Osteocyte (in vitro differentiated cells): ENCODE results near the gene NEUROD2. TPM values are rescaled to one million over a fixed set of nuclear protein-coding genes. Genes with fewer than 3 reads are reported as not detected.

Experiments
- DNase-seq: peaks from one replicate; pipeline ENCODE4 v3.0.0; 2021; ENCODE audit warnings: mixed read lengths; ENCODE audit not compliant: unreplicated experiment; ENCODE audit errors: extremely low spot score
- H3K27ac Mint-ChIP-seq: one replicate; pipeline ENCODE4 v1.8.0; 2021; ENCODE audit warnings: mild to moderate bottlenecking, mixed read lengths; ENCODE audit not compliant: unreplicated experiment
- H3K27me3 Mint-ChIP-seq: one replicate; pipeline ENCODE4 v1.8.0; 2021; ENCODE audit warnings: mixed read lengths; ENCODE audit not compliant: unreplicated experiment
- H3K36me3 Mint-ChIP-seq: one replicate; pipeline ENCODE4 v1.8.0; 2021; ENCODE audit warnings: mixed read lengths; ENCODE audit not compliant: unreplicated experiment
- H3K4me1 Mint-ChIP-seq: one replicate; pipeline ENCODE4 v1.8.0; 2021; ENCODE audit warnings: mixed read lengths; ENCODE audit not compliant: unreplicated experiment
- H3K4me3 Mint-ChIP-seq: one replicate; pipeline ENCODE4 v1.8.0; 2021; ENCODE audit warnings: mild to moderate bottlenecking, moderate library complexity, mixed read lengths; ENCODE audit not compliant: unreplicated experiment
- H3K9me3 Mint-ChIP-seq: one replicate; pipeline ENCODE4 v1.8.0; 2021; ENCODE audit warnings: mixed read lengths; ENCODE audit not compliant: unreplicated experiment
- total RNA-seq: library from RNA; stranded (reverse); gene quantifications from 2 replicates; pipeline ENCODE4 v1.2.1, GENCODE V29; 2021
- TF ChIP-seq, protein P1 (sequence below): fragments of 200-600 bp; sonication (generic); IDR thresholded peaks from 2 replicates; pipeline ENCODE4 v1.5.0; 2021; ENCODE audit warnings: antibody characterized with exemption, mild to moderate bottlenecking, moderate library complexity

Gene NEUROD2
- total RNA-seq, 1 donor from 2014 or later: not detected

DNA sequence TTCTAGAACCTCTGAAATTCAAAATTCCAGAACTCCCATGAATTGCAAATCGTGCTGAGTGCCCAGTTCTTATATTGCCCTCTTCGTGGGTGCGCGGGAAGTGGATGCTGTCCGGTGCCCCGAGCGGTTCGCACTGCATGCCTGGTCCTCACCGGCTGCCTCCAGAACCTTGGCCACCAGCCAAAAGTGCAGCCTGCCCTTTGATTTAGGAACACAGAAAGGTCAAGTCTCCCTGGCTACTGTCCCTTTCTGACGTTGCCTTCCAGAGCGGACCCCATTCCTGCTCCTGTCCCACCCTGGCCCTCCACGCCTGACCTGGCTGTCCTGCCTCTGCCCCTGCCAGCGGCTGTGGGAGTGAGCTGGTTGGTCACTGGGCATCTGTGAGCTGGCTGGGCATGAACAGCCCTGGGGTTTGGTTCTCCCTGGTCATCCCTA is 9.7 kb downstream of the NEUROD2 start:
- DNase-seq: no peak
- Mint-ChIP-seq H3K27me3 (peaks cover 94% of the 10 kb centered on the region), H3K27ac (no peak overlapping the region), H3K4me1 (peaks cover 17% of the 10 kb centered on the region), H3K9me3 (no peaks in the 10 kb centered on the region), H3K36me3 (peaks cover 3% of the 10 kb centered on the region), H3K4me3 (no peak overlapping the region)
- TF ChIP-seq, protein P1, sequence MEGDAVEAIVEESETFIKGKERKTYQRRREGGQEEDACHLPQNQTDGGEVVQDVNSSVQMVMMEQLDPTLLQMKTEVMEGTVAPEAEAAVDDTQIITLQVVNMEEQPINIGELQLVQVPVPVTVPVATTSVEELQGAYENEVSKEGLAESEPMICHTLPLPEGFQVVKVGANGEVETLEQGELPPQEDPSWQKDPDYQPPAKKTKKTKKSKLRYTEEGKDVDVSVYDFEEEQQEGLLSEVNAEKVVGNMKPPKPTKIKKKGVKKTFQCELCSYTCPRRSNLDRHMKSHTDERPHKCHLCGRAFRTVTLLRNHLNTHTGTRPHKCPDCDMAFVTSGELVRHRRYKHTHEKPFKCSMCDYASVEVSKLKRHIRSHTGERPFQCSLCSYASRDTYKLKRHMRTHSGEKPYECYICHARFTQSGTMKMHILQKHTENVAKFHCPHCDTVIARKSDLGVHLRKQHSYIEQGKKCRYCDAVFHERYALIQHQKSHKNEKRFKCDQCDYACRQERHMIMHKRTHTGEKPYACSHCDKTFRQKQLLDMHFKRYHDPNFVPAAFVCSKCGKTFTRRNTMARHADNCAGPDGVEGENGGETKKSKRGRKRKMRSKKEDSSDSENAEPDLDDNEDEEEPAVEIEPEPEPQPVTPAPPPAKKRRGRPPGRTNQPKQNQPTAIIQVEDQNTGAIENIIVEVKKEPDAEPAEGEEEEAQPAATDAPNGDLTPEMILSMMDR: no peak

DNA sequence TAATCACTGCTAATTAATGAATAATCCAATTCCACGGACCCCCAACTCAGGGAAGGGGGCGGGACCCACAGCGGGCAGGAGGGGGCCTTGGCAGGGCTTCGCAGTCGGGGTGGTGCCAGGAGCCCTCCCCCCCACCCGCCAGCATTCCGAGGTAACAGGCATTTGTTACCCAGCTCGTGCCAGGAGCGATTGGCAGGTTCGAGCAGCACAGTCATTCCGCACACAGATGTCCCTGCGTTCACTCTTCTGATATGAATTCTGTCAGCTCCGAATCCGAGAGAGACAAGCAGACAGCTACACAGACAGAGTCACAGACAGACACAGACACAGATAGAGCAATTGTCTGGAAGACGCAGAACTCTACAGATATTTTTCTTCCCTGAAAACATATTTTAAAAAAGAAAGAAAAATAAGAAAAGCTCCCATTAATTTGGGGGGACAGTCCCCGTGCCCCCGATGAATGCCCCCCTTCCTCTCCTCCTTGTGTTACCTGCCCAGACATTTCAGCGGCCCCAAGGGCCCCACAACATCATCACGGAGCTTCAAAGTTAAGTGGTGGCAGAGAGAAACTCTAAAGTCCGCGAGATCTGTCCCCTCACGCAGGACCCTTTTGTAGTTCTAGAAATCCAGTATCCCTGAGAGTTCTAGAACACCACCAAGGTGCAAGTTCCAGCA is 10.2 kb downstream of the NEUROD2 start:
- TF ChIP-seq, protein P1: no peak
- Mint-ChIP-seq H3K27me3 (peaks cover 90% of the 10 kb centered on the region), H3K27ac (no peak overlapping the region), H3K36me3 (peaks cover 3% of the 10 kb centered on the region), H3K4me1 (peaks cover 17% of the 10 kb centered on the region), H3K9me3 (peaks cover under 1% of the 10 kb centered on the region), H3K4me3 (no peak overlapping the region)
- DNase-seq: no peak

DNA sequence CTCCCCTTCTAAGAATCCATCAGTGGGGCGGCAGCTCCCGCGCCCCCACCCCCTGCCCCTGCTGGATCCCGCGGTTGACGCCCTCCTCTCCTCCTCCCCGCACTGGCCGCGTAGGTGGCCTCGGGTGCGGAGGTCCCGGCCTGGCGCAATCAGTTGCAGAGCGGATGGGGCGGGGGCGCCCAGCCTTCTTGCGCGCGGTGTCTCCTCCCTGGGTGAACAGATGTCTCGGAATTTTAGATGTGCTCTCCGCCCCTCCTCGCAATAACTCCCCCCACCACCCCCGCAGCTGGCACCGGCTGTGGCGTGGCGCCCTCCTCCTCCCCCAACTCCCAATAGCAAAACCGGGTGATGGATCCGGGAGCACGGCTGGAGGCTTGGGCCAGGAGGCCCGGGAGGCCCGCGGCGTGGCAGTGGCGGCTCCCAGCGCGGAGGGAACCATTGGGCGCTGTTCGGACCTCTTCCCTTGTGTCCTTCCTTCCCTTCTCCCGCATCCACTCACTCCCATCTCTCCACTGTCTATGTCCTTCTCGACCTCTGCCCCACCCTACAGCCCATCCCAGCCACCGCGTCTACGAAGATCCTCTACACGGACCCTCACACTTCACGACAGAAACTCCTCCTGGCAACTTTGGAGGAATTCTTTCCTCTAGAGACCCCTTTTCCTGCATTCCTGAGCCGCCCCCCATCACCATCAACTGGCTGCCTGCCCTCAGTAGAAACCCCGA is 11.0 kb downstream of the NEUROD2 start:
- Mint-ChIP-seq H3K27ac (no peak overlapping the region), H3K4me3 (no peak overlapping the region), H3K36me3 (peaks cover 3% of the 10 kb centered on the region), H3K9me3 (peaks cover 4% of the 10 kb centered on the region), H3K27me3 (peaks cover 88% of the 10 kb centered on the region), H3K4me1 (peaks cover 17% of the 10 kb centered on the region)
- no peak for DNase-seq
- TF ChIP-seq, protein P1: no peak

DNA sequence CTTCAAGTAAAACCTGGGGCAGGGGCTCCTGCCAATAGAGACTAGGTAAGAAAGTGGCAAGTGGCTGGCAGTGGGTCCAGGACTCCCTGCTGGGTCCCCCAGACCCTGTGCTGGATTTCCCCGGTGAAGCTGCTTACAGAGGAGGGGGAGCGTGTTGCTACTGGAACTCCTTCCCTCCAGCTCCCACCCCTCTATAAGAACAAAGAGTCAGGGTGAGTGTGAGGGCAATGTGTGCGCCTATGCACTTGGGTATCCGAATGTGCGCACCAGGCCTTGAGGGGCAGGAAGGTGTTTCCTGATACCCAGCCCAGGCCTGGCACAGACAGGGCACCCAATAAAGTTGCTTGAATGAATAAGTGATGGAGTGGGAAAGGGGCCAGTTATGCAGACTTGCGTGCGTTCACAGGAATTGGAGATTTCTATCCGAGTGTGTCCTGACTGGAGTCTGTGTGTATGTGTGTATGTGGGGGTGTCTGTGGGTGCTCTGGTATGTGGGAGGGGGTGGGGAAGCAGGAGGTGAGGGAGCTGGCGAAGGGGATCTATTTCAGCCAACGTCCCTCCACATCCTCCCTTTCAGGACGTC is 11.7 kb downstream of the NEUROD2 start:
- Mint-ChIP-seq H3K27ac (no peak overlapping the region), H3K4me1 (peaks cover 17% of the 10 kb centered on the region), H3K27me3 (peaks cover 87% of the 10 kb centered on the region), H3K36me3 (peaks cover under 1% of the 10 kb centered on the region), H3K9me3 (peaks cover 4% of the 10 kb centered on the region), H3K4me3 (no peak overlapping the region)
- no peak for DNase-seq
- TF ChIP-seq, protein P1: no peak

DNA sequence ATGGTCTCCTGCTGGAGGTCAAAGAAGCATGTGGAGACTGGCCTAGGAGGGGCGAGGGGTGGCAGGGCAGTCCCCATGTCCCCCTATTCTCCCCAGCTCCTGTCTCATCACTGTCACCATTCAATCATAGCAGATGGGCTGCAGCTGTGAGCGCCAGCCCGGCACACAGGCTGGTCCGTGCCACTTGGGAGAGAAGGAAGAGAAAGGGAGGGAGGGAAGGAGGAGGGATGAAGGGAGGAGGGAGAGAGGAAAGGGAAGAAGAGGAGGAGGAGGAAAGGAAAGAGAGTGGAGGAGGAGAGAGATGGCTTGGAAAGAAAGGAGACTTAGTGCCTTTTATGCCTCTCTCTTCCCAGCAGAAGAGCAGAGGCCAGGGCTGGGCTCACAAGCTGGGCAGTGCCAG is 12.4 kb downstream of the NEUROD2 start:
- Mint-ChIP-seq H3K9me3 (peaks cover 4% of the 10 kb centered on the region), H3K27me3 (peaks cover 87% of the 10 kb centered on the region), H3K27ac (no peak overlapping the region), H3K4me1 (peaks cover 17% of the 10 kb centered on the region), H3K36me3 (no peaks in the 10 kb centered on the region), H3K4me3 (no peak overlapping the region)
- no peak for DNase-seq
- TF ChIP-seq, protein P1: no peak
